ENCODE measurements around the gene PI4KB. TPM values are rescaled to one million over a fixed set of nuclear protein-coding genes. Genes with fewer than 3 reads are reported as not detected.

Gene PI4KB
- total RNA-seq, 4 donors from 2014 or later = 54.8 to 79.5 (median 68.9) TPM

- H3K9me3 ChIP-seq = no peaks in the 10 kb centered on the region
- no peaks in the 10 kb centered on the region for H3K27me3 ChIP-seq
- peaks cover 48 to 55% (median 55%) of the 10 kb centered on the region in 4 donors for H3K4me1 ChIP-seq
- H3K4me3 ChIP-seq = no peak overlapping the region
- peak overlapping the region in 3 of 4 donors; percentile 15 to 49 (median 34) for H3K27ac ChIP-seq (replicated peaks in 1 of 4)
- no peak for TF ChIP-seq EP300 (IDR thresholded peaks at IDR 0.05)
- no peak for TF ChIP-seq CTCF (IDR thresholded peaks at IDR 0.05)
- TF ChIP-seq POLR2AphosphoS5 (IDR thresholded peaks at IDR 0.05) = no peak
- no peak for TF ChIP-seq POLR2A (IDR thresholded peaks at IDR 0.05; ENCODE audit: low read depth)
- 64% methylated on average over 8 of the region's 8 CpGs for WGBS
- H3K36me3 ChIP-seq = peaks cover 29 to 60% (median 41%) of the 10 kb centered on the region in 4 donors
- intact Hi-C loops (cut with DNase I) = no loop called here
- DNase-seq (ENCODE audit: extremely low spot score) = no peak
Measured at GRCh38 chr1:151367658-151368392, 40.6 kb upstream of the PI4KB start.

GRCh38 chr1:151364996-151365395, 37.8 kb upstream of the PI4KB start:
- Histone ChIP-seq H3K4me1 (peaks cover 22 to 27% (median 26%) of the 10 kb centered on the region in 4 donors), H3K36me3 (peaks cover 29 to 68% (median 45%) of the 10 kb centered on the region in 4 donors), H3K27ac (replicated peaks in 1 of 4) (no peak overlapping the region), H3K4me3 (no peak overlapping the region), H3K9me3 (no peaks in the 10 kb centered on the region), H3K27me3 (no peaks in the 10 kb centered on the region)
- WGBS = 94% methylated on average over 2 of the region's 4 CpGs
- no peak for TF ChIP-seq CTCF (IDR thresholded peaks at IDR 0.05)
- no peak for TF ChIP-seq POLR2A (IDR thresholded peaks at IDR 0.05; ENCODE audit: low read depth)
- no peak for TF ChIP-seq EP300 (IDR thresholded peaks at IDR 0.05)
- TF ChIP-seq POLR2AphosphoS5 (IDR thresholded peaks at IDR 0.05) = no peak
- intact Hi-C loops (cut with DNase I) = no loop called here
- DNase-seq (ENCODE audit: extremely low spot score) = no peak

GRCh38 chr1:151362308-151363155, 35.3 kb upstream of the PI4KB start:
- 100% methylated on average over 1 of the region's 3 CpGs for WGBS
- Histone ChIP-seq H3K27ac (replicated peaks in 1 of 4) (no peak overlapping the region), H3K4me3 (no peak overlapping the region), H3K4me1 (peaks cover 1 to 3% (median 2%) of the 10 kb centered on the region in 4 donors), H3K27me3 (no peaks in the 10 kb centered on the region), H3K36me3 (peaks cover 29 to 53% (median 41%) of the 10 kb centered on the region in 4 donors), H3K9me3 (no peaks in the 10 kb centered on the region)
- TF ChIP-seq CTCF (IDR thresholded peaks at IDR 0.05) = no peak
- TF ChIP-seq POLR2A (IDR thresholded peaks at IDR 0.05; ENCODE audit: low read depth) = no peak
- no peak for TF ChIP-seq POLR2AphosphoS5 (IDR thresholded peaks at IDR 0.05)
- TF ChIP-seq EP300 (IDR thresholded peaks at IDR 0.05) = no peak
- no peak for DNase-seq (ENCODE audit: extremely low spot score)
- intact Hi-C loops (cut with DNase I) = no loop called here

- TF ChIP-seq POLR2A (IDR thresholded peaks at IDR 0.05; ENCODE audit: low read depth) (no peak), CTCF (IDR thresholded peaks at IDR 0.05) (no peak), POLR2AphosphoS5 (IDR thresholded peaks at IDR 0.05) (no peak), EP300 (IDR thresholded peaks at IDR 0.05) (no peak)
- Histone ChIP-seq H3K4me3 (no peak overlapping the region), H3K27me3 (no peaks in the 10 kb centered on the region), H3K4me1 (no peaks in the 10 kb centered on the region), H3K27ac (replicated peaks in 1 of 4) (no peak overlapping the region), H3K36me3 (peaks cover 27 to 48% (median 40%) of the 10 kb centered on the region in 4 donors), H3K9me3 (no peaks in the 10 kb centered on the region)
- DNase-seq (ENCODE audit: extremely low spot score) = no peak
- intact Hi-C loops (cut with DNase I) = no loop called here
Measured at GRCh38 chr1:151361883-151362282, 34.7 kb upstream of the PI4KB start.
